Panc1 (cell line): Measurements from ENCODE around the gene IREB2. TPM values are rescaled to one million over a fixed set of nuclear protein-coding genes. Genes with fewer than 3 reads are reported as not detected.
"Not testable (repeated sequence)": the region's sequence is repeated elsewhere in the genome, so short reads cannot be mapped to it uniquely, and the experiment has no call there.

Source experiments
- ATAC-seq: fragments of 200-7000 bp; cut with Tn5 transposase; 2 replicates; pipeline ENCODE4 v1.9.1; 2020; ENCODE audit warnings: mild to moderate bottlenecking, moderate library complexity
- BruUV-seq: library from RNA; stranded (reverse); fragments of 400-500 nt; replicated peaks from 2 replicates; lab custom pipeline; 2021; lab: Mats Ljungman, UMichigan
- CTCF ChIA-PET: fragments of 300-600 bp; sonication (Branson Sonifier 250); formaldehyde crosslinking; loops from one replicate; lab custom pipeline; 2022; ENCODE audit warnings: antibody characterized with exemption; lab: Charles Lee
- POLR2A ChIA-PET: fragments of 300-600 bp; sonication (Branson Sonifier 250); formaldehyde crosslinking; loops from one replicate; lab custom pipeline; 2022; ENCODE audit warnings: antibody characterized with exemption; lab: Charles Lee
- DNase-seq: peaks from one replicate; pipeline ENCODE4 v3.0.0-alpha.2; 2010; ENCODE audit warnings: low read depth, low spot score
- H3K27ac ChIP-seq: 2 replicates; pipeline ENCODE4 v1.5.1; 2011; ENCODE audit warnings: mild to moderate bottlenecking, low read length, inconsistent platforms
- H3K27me3 ChIP-seq: fragments of 200-500 bp; sonication (Bioruptor generic); 2 replicates; pipeline ENCODE4 v1.6.0; 2014; ENCODE audit warnings: low read length, inconsistent platforms; ENCODE audit not compliant: control insufficient read depth, insufficient read depth
- H3K36me3 ChIP-seq: fragments of 200-500 bp; sonication (Bioruptor generic); 2 replicates; pipeline ENCODE4 v1.5.1; 2014; ENCODE audit warnings: inconsistent platforms, mild to moderate bottlenecking, low read length, moderate library complexity; ENCODE audit not compliant: control insufficient read depth, insufficient read depth
- H3K4me1 ChIP-seq: 2 replicates; pipeline ENCODE4 v1.5.1; 2011; ENCODE audit warnings: inconsistent platforms, mild to moderate bottlenecking, low read length, moderate library complexity; ENCODE audit not compliant: control insufficient read depth, insufficient read depth
- H3K4me3 ChIP-seq, 2 experiments: 2 replicates each; pipeline ENCODE4 v1.5.1; 2011 to 2012; ENCODE audit warnings: low read depth in 2 of 2, low read length in 2 of 2, mild to moderate bottlenecking in 2 of 2, inconsistent platforms in 1 of 2, moderate library complexity in 1 of 2
- H3K9me3 ChIP-seq: fragments of 200-500 bp; sonication (Bioruptor generic); 2 replicates; pipeline ENCODE4 v1.5.1; 2014; ENCODE audit warnings: low read depth, mild to moderate bottlenecking, inconsistent platforms, low read length, moderate library complexity; ENCODE audit not compliant: control insufficient read depth, insufficient read depth
- CTCF ChIP-seq: fragments of 450-650 bp; IDR thresholded peaks from 2 replicates; pipeline ENCODE4 v1.5.1; 2017; ENCODE audit warnings: mild to moderate bottlenecking
- POLR2AphosphoS5 ChIP-seq: IDR thresholded peaks from 2 replicates; pipeline ENCODE4 v1.6.1; 2012; ENCODE audit warnings: mild to moderate bottlenecking, low read depth, low read length, moderate library complexity
- REST ChIP-seq, 2 experiments: IDR thresholded peaks; 2 replicates each; pipeline ENCODE4 v1.6.1; 2011 to 2012; ENCODE audit warnings: low read depth in 2 of 2, control low read depth in 1 of 2, low read length in 1 of 2, mild to moderate bottlenecking in 1 of 2, moderate library complexity in 1 of 2; ENCODE audit not compliant: insufficient read depth in 1 of 2
- SIN3A ChIP-seq: IDR thresholded peaks from 2 replicates; pipeline ENCODE4 v1.6.1; 2012; ENCODE audit warnings: low read depth, mild to moderate bottlenecking, low read length, moderate library complexity, borderline replicate concordance; ENCODE audit not compliant: insufficient read depth
- TCF7L2 ChIP-seq: IDR thresholded peaks from 2 replicates; pipeline ENCODE4 v1.6.1; 2011; ENCODE audit warnings: mild to moderate bottlenecking, low read depth, low read length, inconsistent platforms
- in situ Hi-C: cut with HindIII; loops from 2 replicates; pipeline ENCODE4 v1.10.0; 2016; ENCODE audit warnings: low sequenced_read_pairs, low pct_unique_long_range_greater_than_20kb
- intact Hi-C: fragments of 100-400 bp; cut with micrococcal nuclease; formaldehyde crosslinking; loops from one replicate; pipeline ENCODE4 v1.10.0; 2022; ENCODE audit not compliant: unreplicated experiment
- total RNA-seq: library from RNA; stranded (reverse); gene quantifications from one replicate; pipeline ENCODE4 v1.2.1, GENCODE V29; 2021; ENCODE audit not compliant: unreplicated experiment

The IREB2 gene
- total RNA-seq, 1 experiment from 2014 or later, result 71.7 TPM

- TF ChIP-seq POLR2AphosphoS5, result no peak
- no peak for TF ChIP-seq TCF7L2
- no peak for TF ChIP-seq SIN3A
- TF ChIP-seq CTCF, result no peak
- TF ChIP-seq REST (IDR thresholded peaks at IDR 0.05; ENCODE audit: insufficient read depth in 1 of 2, low read depth in 2 of 2, low read length in 1 of 2), result no peak
- in situ Hi-C loops (no loop called here), intact Hi-C loops (no loop called here)
- H3K4me1 ChIP-seq, result peaks cover 12% of the 10 kb centered on the region; the same call in 1 of the 2 replicates
- H3K9me3 ChIP-seq, result no peaks in the 10 kb centered on the region
- BruUV-seq, result no TSS peak
- ATAC-seq, result no peak
- H3K27me3 ChIP-seq, result no peaks in the 10 kb centered on the region
- DNase-seq, result no peak
- H3K4me3 ChIP-seq, result no peak overlapping the region
- H3K36me3 ChIP-seq, result no peaks in the 10 kb centered on the region
- ChIA-PET POLR2A (interaction anchor here (0.7 kb wide), 1 partner anchor 54 kb away, joined by 3 read pairs; no protein-coding TSS in a partner anchor), CTCF (no interaction called here)
- H3K27ac ChIP-seq, result no peak overlapping the region
Observed at GRCh38 chr15:78509726-78510312, 71.8 kb downstream of the IREB2 start.

DNA sequence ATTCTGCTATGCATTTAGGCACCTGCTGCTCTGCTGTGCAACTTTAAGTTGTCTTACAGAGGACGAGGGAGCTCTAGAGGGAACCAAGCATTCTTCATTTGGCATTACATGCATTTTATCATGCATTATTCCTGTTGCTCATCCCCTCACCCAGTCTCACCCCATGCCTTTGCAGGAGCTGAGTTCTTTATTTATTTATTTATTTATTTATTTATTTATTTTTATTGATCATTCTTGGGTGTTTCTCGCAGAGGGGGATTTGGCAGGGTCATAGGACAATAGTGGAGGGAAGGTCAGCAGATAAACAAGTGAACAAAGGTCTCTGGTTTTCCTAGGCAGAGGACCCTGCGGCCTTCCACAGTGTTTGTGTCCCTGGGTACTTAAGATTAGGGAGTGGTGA lies 82.0 kb downstream of the IREB2 start:
- ATAC-seq, H3K9me3 ChIP-seq, CTCF ChIA-PET, H3K36me3 ChIP-seq, H3K27ac ChIP-seq, H3K4me1 ChIP-seq, H3K27me3 ChIP-seq, DNase-seq, intact Hi-C loops, in situ Hi-C loops, POLR2A ChIA-PET, BruUV-seq, H3K4me3 ChIP-seq: not testable (repeated sequence)

GRCh38 chr15:78524230-78524629 lies 86.2 kb downstream of the IREB2 start:
- CTCF ChIA-PET, result no interaction called here
- POLR2A ChIA-PET, result no interaction called here
- intact Hi-C loops, result no loop called here
- ATAC-seq (no peak), DNase-seq (no peak)
- no peaks in the 10 kb centered on the region for H3K9me3 ChIP-seq
- no peaks in the 10 kb centered on the region for H3K36me3 ChIP-seq
- TF ChIP-seq SIN3A, result no peak
- TF ChIP-seq POLR2AphosphoS5, result no peak
- no peak for TF ChIP-seq REST (IDR thresholded peaks at IDR 0.05; ENCODE audit: insufficient read depth in 1 of 2, low read depth in 2 of 2, low read length in 1 of 2)
- TF ChIP-seq CTCF, result no peak
- no peak for TF ChIP-seq TCF7L2
- in situ Hi-C loops, result no loop called here
- no peak overlapping the region for H3K4me3 ChIP-seq
- H3K4me1 ChIP-seq, result no peaks in the 10 kb centered on the region
- no TSS peak for BruUV-seq
- H3K27me3 ChIP-seq, result no peaks in the 10 kb centered on the region
- no peak overlapping the region for H3K27ac ChIP-seq
